ENCODE results near the gene GSTM1. TPM values are rescaled to one million over a fixed set of nuclear protein-coding genes. Genes with fewer than 3 reads are reported as not detected.

GSTM1 gene
- total and polyA plus RNA-seq, 10 of the 15 experiments (the other 5 are each of a cell fraction or from before 2014, with no cell fraction given), result 16.0 to 75.6 (median 46.4) TPM

GRCh38 chr1:109713636-109714035 is 26.0 kb downstream of the GSTM1 start:
- Histone ChIP-seq H3K27me3 (replicated peaks in 1 of 2; ENCODE audit: control insufficient read depth in 2 of 2, insufficient read depth in 2 of 2, low read length in 1 of 2) (no peaks in the 10 kb centered on the region), H3K79me2 (ENCODE audit: control insufficient read depth, insufficient read depth, low read length) (no peaks in the 10 kb centered on the region), H4K20me1 (ENCODE audit: control insufficient read depth, insufficient read depth) (no peaks in the 10 kb centered on the region), H3K4me1 (ENCODE audit: control insufficient read depth, insufficient read depth, low read length) (no peaks in the 10 kb centered on the region), H3K4me2 (ENCODE audit: control insufficient read depth, insufficient read depth) (no peak overlapping the region), H2AFZ (ENCODE audit: control insufficient read depth, low read depth, low read length) (no peak overlapping the region), H3K36me3 (ENCODE audit: control insufficient read depth in 2 of 2, insufficient read depth in 2 of 2, low read length in 1 of 2) (no peaks in the 10 kb centered on the region), H3K9me3 (replicated peaks; ENCODE audit: control insufficient read depth, insufficient read depth, low read length) (no peaks in the 10 kb centered on the region; the same call in 1 of the 3 replicates), H3K4me3 (no peak overlapping the region), H3K9ac (ENCODE audit: control insufficient read depth, insufficient read depth, low read length) (no peak overlapping the region), H3K27ac (ENCODE audit: control insufficient read depth, insufficient read depth) (no peak overlapping the region)
- 26% methylated on average over 5 of the region's 5 CpGs for WGBS (ENCODE audit: insufficient coverage, insufficient replicate concordance, low lambda C conversion rate, missing lambda C conversion rate)
- POLR2A ChIA-PET, result no interaction called here
- RAD21 ChIA-PET (ENCODE audit: unreplicated experiment), result no interaction called here
- FAIRE-seq (no peak), DNase-seq (ENCODE audit: low read depth, low spot score) (no peak), ATAC-seq (no peak)
- in situ Hi-C loops (cut with MboI), result no loop called here
- CTCF ChIA-PET, result no interaction called here
- intact Hi-C loops (cut with micrococcal nuclease; ENCODE audit: unreplicated experiment), result no loop called here
- TF ChIP-seq ASH2L (IDR thresholded peaks at IDR 0.05; ENCODE audit: borderline replicate concordance, low read depth) (no peak), REST (IDR thresholded peaks at IDR 0.05; ENCODE audit: low read depth, low read length) (no peak), POLR2AphosphoS5 (IDR thresholded peaks at IDR 0.05; ENCODE audit: low read length) (no peak), ZNF24 (IDR thresholded peaks at IDR 0.05) (no peak), CBFB (IDR thresholded peaks at IDR 0.05; ENCODE audit: low read depth) (no peak), JUND (IDR thresholded peaks at IDR 0.05; ENCODE audit: low read depth, low read length) (no peak), RUNX3 (IDR thresholded peaks at IDR 0.05; ENCODE audit: low read length) (no peak), BCL3 (IDR thresholded peaks at IDR 0.05; ENCODE audit: borderline replicate concordance, insufficient read depth, low read depth, low read length, poor library complexity, severe bottlenecking) (no peak), TCF7 (IDR thresholded peaks at IDR 0.05; ENCODE audit: borderline replicate concordance) (no peak), HCFC1 (IDR thresholded peaks at IDR 0.05; ENCODE audit: low read length) (no peak)
- SMC1A ChIA-PET (ENCODE audit: uncharacterized antibody, unreplicated experiment), result no interaction called here
- BruUV-seq (replicated peaks), result no TSS peak

Measured in GM12878 (cell line).